Glomerular visceral epithelial cell (primary cell): ENCODE results near the gene DPP4.

ENCODE experiments used
- DNase-seq: peaks from one replicate; pipeline ENCODE4 v3.0.0-alpha.2; 2016; ENCODE audit errors: extremely low spot score

DPP4 gene

GRCh38 chr2:162085090-162085891 is 11.3 kb upstream of the DPP4 start:
- peak; percentile 76 for DNase-seq

GRCh38 chr2:162084536-162084935 is 10.5 kb upstream of the DPP4 start:
- DNase-seq = no peak

- no peak for DNase-seq
Measured at GRCh38 chr2:162082681-162083080, 8.7 kb upstream of the DPP4 start.

GRCh38 chr2:162082036-162082435 is 8.0 kb upstream of the DPP4 start:
- no peak for DNase-seq

GRCh38 chr2:162079514-162079913 is 5.5 kb upstream of the DPP4 start:
- DNase-seq = no peak

- DNase-seq = peak; percentile 50
Measured at GRCh38 chr2:162075689-162076132, 1.7 kb upstream of the DPP4 start.

GRCh38 chr2:162074928-162075688 is 1.1 kb upstream of the DPP4 start:
- peak; percentile 44 for DNase-seq

GRCh38 chr2:162074632-162074895 is 549 bp upstream of the DPP4 start:
- no peak for DNase-seq

GRCh38 chr2:162072976-162073887 is 783 bp downstream of the DPP4 start:
- DNase-seq = peak; percentile 20

GRCh38 chr2:162072181-162072702 is 1.8 kb downstream of the DPP4 start:
- DNase-seq = peak; percentile 49

GRCh38 chr2:162071001-162071400 is 3.0 kb downstream of the DPP4 start:
- DNase-seq = no peak

GRCh38 chr2:162070228-162070936 is 3.6 kb downstream of the DPP4 start:
- DNase-seq = no peak

GRCh38 chr2:162069267-162069903 is 4.6 kb downstream of the DPP4 start:
- DNase-seq = no peak

GRCh38 chr2:162067596-162067995 is 6.4 kb downstream of the DPP4 start:
- DNase-seq = peak; percentile 28

- DNase-seq = no peak
Measured at GRCh38 chr2:162065767-162066166, 8.2 kb downstream of the DPP4 start.

GRCh38 chr2:162063899-162064298 is 10.1 kb downstream of the DPP4 start:
- DNase-seq = no peak

- DNase-seq = no peak
Measured at GRCh38 chr2:162063281-162063680, 10.7 kb downstream of the DPP4 start.

- no peak for DNase-seq
Measured at GRCh38 chr2:162062559-162062958, 11.5 kb downstream of the DPP4 start.

- no peak for DNase-seq
Measured at GRCh38 chr2:162061021-162061420, 13.0 kb downstream of the DPP4 start.

- DNase-seq = no peak
Measured at GRCh38 chr2:162060532-162060931, 13.5 kb downstream of the DPP4 start.
